PC-3 (cell line): ENCODE data around the gene RBM26.

Experiments used
- EZH2 ChIP-seq: fragments of 300-600 bp; sonication (generic); IDR thresholded peaks from one replicate; pipeline ENCODE4 v1.6.1; 2017; ENCODE audit warnings: antibody characterized with exemption, mild to moderate bottlenecking, low read length; ENCODE audit not compliant: unreplicated experiment
- TF ChIP-seq, protein P1 (sequence below): fragments of 300-600 bp; sonication (generic); conservative IDR thresholded peaks from 2 replicates; pipeline ENCODE4 v1.5.1; 2017; ENCODE audit warnings: antibody characterized with exemption, low read depth, mild to moderate bottlenecking, low read length

- TF ChIP-seq, protein P1, sequence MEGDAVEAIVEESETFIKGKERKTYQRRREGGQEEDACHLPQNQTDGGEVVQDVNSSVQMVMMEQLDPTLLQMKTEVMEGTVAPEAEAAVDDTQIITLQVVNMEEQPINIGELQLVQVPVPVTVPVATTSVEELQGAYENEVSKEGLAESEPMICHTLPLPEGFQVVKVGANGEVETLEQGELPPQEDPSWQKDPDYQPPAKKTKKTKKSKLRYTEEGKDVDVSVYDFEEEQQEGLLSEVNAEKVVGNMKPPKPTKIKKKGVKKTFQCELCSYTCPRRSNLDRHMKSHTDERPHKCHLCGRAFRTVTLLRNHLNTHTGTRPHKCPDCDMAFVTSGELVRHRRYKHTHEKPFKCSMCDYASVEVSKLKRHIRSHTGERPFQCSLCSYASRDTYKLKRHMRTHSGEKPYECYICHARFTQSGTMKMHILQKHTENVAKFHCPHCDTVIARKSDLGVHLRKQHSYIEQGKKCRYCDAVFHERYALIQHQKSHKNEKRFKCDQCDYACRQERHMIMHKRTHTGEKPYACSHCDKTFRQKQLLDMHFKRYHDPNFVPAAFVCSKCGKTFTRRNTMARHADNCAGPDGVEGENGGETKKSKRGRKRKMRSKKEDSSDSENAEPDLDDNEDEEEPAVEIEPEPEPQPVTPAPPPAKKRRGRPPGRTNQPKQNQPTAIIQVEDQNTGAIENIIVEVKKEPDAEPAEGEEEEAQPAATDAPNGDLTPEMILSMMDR: no peak
- no peak for TF ChIP-seq EZH2
These were observed 98.6 kb downstream of the RBM26 start for GRCh38 chr13:79307433-79307861.
